GM12878 (cell line): ENCODE results near the gene BIRC5. TPM values are rescaled to one million over a fixed set of nuclear protein-coding genes. Genes with fewer than 3 reads are reported as not detected.

ENCODE experiments used
- ATAC-seq: fragments of 200-7000 bp; cut with Tn5 transposase; 3 replicates; pipeline ENCODE4 v1.9.1; 2020; ENCODE audit warnings: mild to moderate bottlenecking, moderate library complexity
- BruUV-seq: library from RNA; stranded (reverse); fragments of 400-500 nt; replicated peaks from 2 replicates; lab custom pipeline; 2021; lab: Mats Ljungman, UMichigan
- CTCF ChIA-PET: fragments of 300-600 bp; sonication (Branson Sonifier 250); formaldehyde crosslinking; extraction: SDS; loops from one replicate; lab custom pipeline; 2021; ENCODE audit warnings: inconsistent platforms; lab: Yijun Ruan, JAX
- POLR2A ChIA-PET: fragments of 350-600 bp; formaldehyde crosslinking; extraction: SDS; loops from one replicate; lab custom pipeline; 2021; ENCODE audit warnings: inconsistent platforms; lab: Charles Lee
- RAD21 ChIA-PET: fragments of 300-600 bp; sonication (Branson Sonifier 250); formaldehyde crosslinking; loops from one replicate; lab custom pipeline; 2023; ENCODE audit warnings: antibody characterized with exemption; ENCODE audit not compliant: unreplicated experiment; lab: Charles Lee
- SMC1A ChIA-PET: fragments of 300-600 bp; sonication (Branson Sonifier 250); formaldehyde crosslinking; loops from one replicate; lab custom pipeline; 2023; ENCODE audit not compliant: unreplicated experiment, uncharacterized antibody; lab: Charles Lee
- DNase-seq: peaks from one replicate; pipeline ENCODE4 v3.0.0-alpha.2; 2011; ENCODE audit warnings: low read depth, low spot score
- FAIRE-seq: peaks from 3 replicates; lab custom pipeline; 2011; peaks lifted over from hg19 to GRCh38; lab: Jason Lieb, UNC
- H2AFZ ChIP-seq: 2 replicates; pipeline ENCODE4 v1.6.0; 2011; ENCODE audit warnings: low read depth, low read length, control low read depth; ENCODE audit not compliant: control insufficient read depth
- H3K27ac ChIP-seq: 2 replicates; pipeline ENCODE4 v1.5.1; 2011; ENCODE audit warnings: control low read depth; ENCODE audit not compliant: control insufficient read depth, insufficient read depth
- H3K27me3 ChIP-seq, 2 experiments: replicated peaks in 1 of 2; 2 replicates each; pipeline versions ENCODE4 v1.6.0 to v1.6.1; 2011; ENCODE audit warnings: low read length in 1 of 2; ENCODE audit not compliant: control insufficient read depth in 2 of 2, insufficient read depth in 2 of 2
- H3K36me3 ChIP-seq, 2 experiments: 2 replicates each; pipeline ENCODE4 v1.5.1; 2011; ENCODE audit warnings: low read length in 1 of 2; ENCODE audit not compliant: control insufficient read depth in 2 of 2, insufficient read depth in 2 of 2
- H3K4me1 ChIP-seq: 2 replicates; pipeline ENCODE4 v1.6.1; 2011; ENCODE audit warnings: mild to moderate bottlenecking, low read length, moderate library complexity, mixed read lengths; ENCODE audit not compliant: control insufficient read depth, insufficient read depth
- H3K4me2 ChIP-seq: 2 replicates; pipeline ENCODE4 v1.6.0; 2011; ENCODE audit warnings: control low read depth; ENCODE audit not compliant: control insufficient read depth, insufficient read depth
- H3K4me3 ChIP-seq: fragments of 200-600 bp; sonication (generic); 2 replicates; pipeline ENCODE4 v1.5.1; 2016
- H3K79me2 ChIP-seq: 2 replicates; pipeline ENCODE4 v1.6.0; 2011; ENCODE audit warnings: low read length; ENCODE audit not compliant: control insufficient read depth, insufficient read depth
- H3K9ac ChIP-seq: 2 replicates; pipeline ENCODE4 v1.8.0; 2011; ENCODE audit warnings: low read length, control low read depth, mixed read lengths; ENCODE audit not compliant: control insufficient read depth, insufficient read depth
- H3K9me3 ChIP-seq: replicated peaks from 3 replicates; pipeline ENCODE4 v1.5.1; 2011; ENCODE audit warnings: mild to moderate bottlenecking, low read length; ENCODE audit not compliant: control insufficient read depth, insufficient read depth
- H4K20me1 ChIP-seq: 2 replicates; pipeline ENCODE4 v1.6.0; 2011; ENCODE audit not compliant: control insufficient read depth, insufficient read depth
- MAX ChIP-seq: IDR thresholded peaks from 2 replicates; pipeline ENCODE4 v1.6.1; 2012; ENCODE audit warnings: low read depth, low read length, improper control_type of control experiment
- MYB ChIP-seq: fragments of 150-350 bp; IDR thresholded peaks from 2 replicates; pipeline ENCODE4 v1.6.1; 2014; ENCODE audit warnings: mild to moderate bottlenecking, low read depth, low read length, borderline replicate concordance
- PAX8 ChIP-seq: fragments of 450-650 bp; IDR thresholded peaks from 2 replicates; pipeline ENCODE4 v1.6.1; 2017; ENCODE audit warnings: mild to moderate bottlenecking, moderate library complexity
- WGBS: methylation state at CpG from one replicate; pipeline ENCODE4 v1.1.6; 2016; ENCODE audit warnings: low lambda C conversion rate; ENCODE audit not compliant: insufficient replicate concordance, insufficient coverage; ENCODE audit errors: missing lambda C conversion rate; 5-methylcytosine and 5-hydroxymethylcytosine counted together
- in situ Hi-C: fragments of 300-500 bp; cut with MboI; formaldehyde crosslinking; loops from 9 replicates; pipeline ENCODE4 v1.14.3; 2018; ENCODE audit warnings: mixed read lengths
- intact Hi-C: fragments of 100-400 bp; cut with micrococcal nuclease; formaldehyde crosslinking; loops from one replicate; pipeline ENCODE4 v1.14.2; 2022; ENCODE audit not compliant: unreplicated experiment
- polyA plus RNA-seq, 11 experiments: library from polyadenylated mRNA; depleted of rRNA in 4 of 11; unstranded in 6 of 11; stranded (reverse) in 5 of 11; fragments of >200 nt; fragmentation: Nextera tagmentation in 4 of 11; fragmentation: Illumina TruSeq in 1 of 11; extraction: Ambion mirVana in 4 of 11; extraction: Trizol in 1 of 11; gene quantifications; 1 replicate in 1 of 11; 2 replicates in 10 of 11; pipeline versions ENCODE4 v1.2.1 to v1.2.3, GENCODE V29; 2011 to 2016; ENCODE audit warnings: inconsistent platforms in 2 of 11, missing spikeins in 2 of 11, low read depth in 1 of 11
- total RNA-seq, 4 experiments: library from RNA; depleted of rRNA in 3 of 4; stranded (reverse); fragments of >200 nt in 3 of 4; fragmentation: Illumina TruSeq in 1 of 4; extraction: Trizol in 1 of 4; gene quantifications; 2 replicates each; pipeline versions ENCODE4 v1.2.1 to v1.2.3, GENCODE V29; 2013 to 2021

BIRC5 gene
- total and polyA plus RNA-seq, 10 of the 15 experiments (the other 5 are each of a cell fraction or from before 2014, with no cell fraction given) = 41.0 to 175 (median 90.8) TPM

GRCh38 chr17:78249818-78250806, 36.1 kb downstream of the BIRC5 start:
- in situ Hi-C loops (no loop called here), intact Hi-C loops (loop anchor here (2.0 to 5.0 kb wide), 4 partner anchors 63 to 229 kb away; partner anchors contain the start of genes AFMID and TK1)
- H3K79me2 ChIP-seq = no peaks in the 10 kb centered on the region
- FAIRE-seq = no peak
- H3K9ac ChIP-seq = no peak overlapping the region
- ChIA-PET SMC1A (interaction anchor here (1.0 to 4.1 kb wide), 9 partner anchors 12 to 230 kb away, joined by 3 to 47 read pairs (median 11); no protein-coding TSS in a partner anchor), CTCF (interaction anchor here (0.5 to 5.9 kb wide), 35 partner anchors 8 to 458 kb away, joined by 3 to 82 read pairs (median 5); partner anchors contain the start of genes AFMID, SOCS3 and TMC8), RAD21 (interaction anchor here (0.5 to 4.4 kb wide), 27 partner anchors 8 to 292 kb away, joined by 3 to 76 read pairs (median 6); partner anchors contain the start of gene TNRC6C), POLR2A (interaction anchor here (1.0 to 2.1 kb wide), 4 partner anchors 8 to 231 kb away, joined by 3 to 5 read pairs (median 3); no protein-coding TSS in a partner anchor)
- H3K4me1 ChIP-seq = peaks cover 29% of the 10 kb centered on the region
- no peaks in the 10 kb centered on the region; a peak in 1 of 4 replicates for H3K27me3 ChIP-seq
- no peaks in the 10 kb centered on the region for H3K9me3 ChIP-seq
- TF ChIP-seq PAX8 (no peak), MAX (no peak), MYB (no peak)
- no peaks in the 10 kb centered on the region for H3K36me3 ChIP-seq
- no peak overlapping the region for H3K4me2 ChIP-seq
- no peak for DNase-seq
- H3K27ac ChIP-seq = no peak overlapping the region
- no peak overlapping the region for H2AFZ ChIP-seq
- 49% methylated on average over 20 of the region's 20 CpGs for WGBS
- no peak for ATAC-seq
- no TSS peak for BruUV-seq
- H4K20me1 ChIP-seq = no peaks in the 10 kb centered on the region
- no peak overlapping the region for H3K4me3 ChIP-seq
